Islet precursor cell (in vitro differentiated cells): ENCODE measurements around the gene PIGL.

Experiments used
- DNase-seq: peaks from one replicate; pipeline ENCODE4 v3.0.0-alpha.2; 2018

The PIGL gene

GRCh38 chr17:16354585-16354984, 137.6 kb downstream of the PIGL start:
- no peak for DNase-seq

- DNase-seq, result no peak
Measured at GRCh38 chr17:16358394-16358793, 141.4 kb downstream of the PIGL start.

- no peak for DNase-seq
Measured at GRCh38 chr17:16361874-16362273, 144.9 kb downstream of the PIGL start.

GRCh38 chr17:16363749-16364536, 146.9 kb downstream of the PIGL start:
- peak; percentile 91 for DNase-seq

- DNase-seq, result no peak
Measured at GRCh38 chr17:16364625-16365024, 147.6 kb downstream of the PIGL start.

GRCh38 chr17:16371742-16372141, 154.7 kb downstream of the PIGL start:
- DNase-seq, result no peak

- no peak for DNase-seq
Measured at GRCh38 chr17:16374146-16374938, 157.3 kb downstream of the PIGL start.
